Loucy (cell line): ENCODE results near the gene SPINK7.
"Not testable (repeated sequence)": the region's sequence is repeated elsewhere in the genome, so short reads cannot be mapped to it uniquely, and the experiment has no call there.

Experiments used
- CTCF ChIP-seq: fragments of 200-600 bp; sonication (generic); conservative IDR thresholded peaks from 2 replicates; pipeline ENCODE4 v1.5.1; 2014; ENCODE audit warnings: mild to moderate bottlenecking, antibody characterized with exemption, low read length
- EZH2phosphoT487 ChIP-seq: fragments of 200-600 bp; IDR thresholded peaks from 2 replicates; pipeline ENCODE4 v1.6.1; 2018; ENCODE audit warnings: antibody characterized with exemption, mild to moderate bottlenecking, moderate library complexity, borderline replicate concordance

- not testable (repeated sequence) for TF ChIP-seq CTCF, EZH2phosphoT487
Observed at GRCh38 chr5:148281336-148281735, 30.9 kb upstream of the SPINK7 start.
